GM12878 (cell line): ENCODE measurements around the gene TMPRSS9.

ENCODE experiments used
- CBX5 ChIP-seq: sonication (generic); IDR thresholded peaks from 2 replicates; pipeline ENCODE4 v1.6.1; 2016; ENCODE audit warnings: low read depth, moderate library complexity, mild to moderate bottlenecking, inconsistent platforms
- CTCF ChIP-seq, 3 experiments: IDR thresholded peaks in 2 of 3; conservative IDR thresholded peaks in 1 of 3; 2 replicates each; pipeline ENCODE4 v1.5.1; 2011; ENCODE audit warnings: low read depth in 3 of 3, low read length in 3 of 3, mild to moderate bottlenecking in 3 of 3, control low read depth in 2 of 3, moderate library complexity in 2 of 3, inconsistent platforms in 1 of 3, mixed read lengths in 1 of 3; ENCODE audit not compliant: control insufficient read depth in 2 of 3, insufficient read depth in 1 of 3; ENCODE audit errors: extremely low read depth in 1 of 3
- FOXK2 ChIP-seq: fragments of 450-650 bp; IDR thresholded peaks from 2 replicates; pipeline ENCODE4 v1.6.1; 2017; ENCODE audit warnings: mild to moderate bottlenecking, moderate library complexity
- IRF5 ChIP-seq: fragments of 450-650 bp; IDR thresholded peaks from 2 replicates; pipeline ENCODE4 v1.6.1; 2017; ENCODE audit warnings: borderline replicate concordance
- JUND ChIP-seq: IDR thresholded peaks from 2 replicates; pipeline ENCODE4 v1.6.1; 2012; ENCODE audit warnings: low read depth, mild to moderate bottlenecking, low read length, improper control_type of control experiment, moderate library complexity
- MYC ChIP-seq: IDR thresholded peaks from 2 replicates; pipeline ENCODE4 v1.6.1; 2011; ENCODE audit warnings: mild to moderate bottlenecking, low read length, moderate library complexity, inconsistent platforms; ENCODE audit not compliant: insufficient read depth, insufficient replicate concordance, insufficient read length, severe bottlenecking
- POLR2A ChIP-seq: IDR thresholded peaks from 2 replicates; pipeline ENCODE4 v1.6.1; 2011; ENCODE audit warnings: low read depth, mild to moderate bottlenecking, low read length
- POLR2AphosphoS5 ChIP-seq: IDR thresholded peaks from 2 replicates; pipeline ENCODE4 v1.6.1; 2011; ENCODE audit warnings: mild to moderate bottlenecking, low read length, inconsistent platforms
- RELA ChIP-seq: fragments of 450-650 bp; IDR thresholded peaks from 2 replicates; pipeline ENCODE4 v1.8.0; 2014; ENCODE audit warnings: borderline replicate concordance; ENCODE audit not compliant: partially characterized antibody
- SIN3A ChIP-seq: IDR thresholded peaks from 2 replicates; pipeline ENCODE4 v1.6.1; 2012; ENCODE audit warnings: low read depth, low read length, improper control_type of control experiment

GRCh38 chr19:2353159-2353886 lies 6.7 kb upstream of the TMPRSS9 start:
- TF ChIP-seq IRF5 (no peak), FOXK2 (no peak), POLR2A (no peak), SIN3A (no peak), CTCF (IDR thresholded peaks at IDR 0.05 in 2 of 3, conservative IDR thresholded peaks at IDR 0.05 in 1 of 3; ENCODE audit: control insufficient read depth in 2 of 3, extremely low read depth in 1 of 3, insufficient read depth in 1 of 3, low read depth in 3 of 3, low read length in 3 of 3) (no peak), MYC (no peak), RELA (no peak), JUND (no peak), POLR2AphosphoS5 (no peak), CBX5 (no peak)
